Pancreas (tissue), 10 donors: ENCODE results near the gene SETD1A. TPM values are rescaled to one million over a fixed set of nuclear protein-coding genes. Genes with fewer than 3 reads are reported as not detected.

ENCODE experiments used
- ATAC-seq, 4 donors: fragments of 200-7000 bp; cut with Tn5 transposase; one replicate each; pipeline versions ENCODE4 v1.8.0 to v1.9.1; 2020; ENCODE audit warnings: mild to moderate bottlenecking in 4 of 4, moderate library complexity in 4 of 4
- DNase-seq, 6 donors: peaks; one replicate each; pipeline ENCODE4 v3.0.0-alpha.2; 2020
- FAIRE-seq: peaks from 2 replicates; lab custom pipeline; 2012; peaks lifted over from hg19 to GRCh38; lab: Jason Lieb, UNC
- H3K27ac ChIP-seq, 4 donors: fragments of 200-600 bp; sonication (generic); 1 replicate in 3 of 4; 2 replicates in 1 of 4; pipeline versions ENCODE4 v1.5.0 to v1.8.0; 2020
- H3K27me3 ChIP-seq, 4 donors: fragments of 200-600 bp; one replicate each; pipeline ENCODE4 v1.8.0; 2021
- H3K36me3 ChIP-seq, 3 donors: fragments of 200-600 bp; sonication (generic) in 1 of 3; one replicate each; pipeline versions ENCODE4 v1.5.0 to v1.8.0; 2020 to 2021
- H3K4me1 ChIP-seq, 3 donors: fragments of 200-600 bp; one replicate each; pipeline ENCODE4 v1.8.0; 2021
- H3K4me3 ChIP-seq, 4 donors: fragments of 200-600 bp; sonication (generic) in 2 of 4; one replicate each; pipeline versions ENCODE4 v1.5.0 to v1.8.0; 2020 to 2021
- H3K9me3 ChIP-seq, 4 donors: fragments of 200-600 bp; one replicate each; pipeline ENCODE4 v1.8.0; 2021
- WGBS, 2 donors: extraction: QIAGEN DNeasy Blood & Tissue Kit; methylation state at CpG; one replicate each; pipeline ENCODE4 v1.1.7; 2013; 5-methylcytosine and 5-hydroxymethylcytosine counted together
- intact Hi-C, 3 donors: fragments of 100-400 bp; cut with DNase I; formaldehyde crosslinking; loops; one replicate each; pipeline versions ENCODE4 v1.11.1 to v1.14.2; 2022
- polyA plus RNA-seq, 2 donors: library from polyadenylated mRNA; stranded (reverse); fragments of 200-250 nt; gene quantifications; one replicate each; pipeline ENCODE4 v1.2.3, GENCODE V29; 2013
- total RNA-seq, 6 donors: library from RNA; stranded (reverse); fragmentation: NEBNext Ultra II Directional in 4 of 6; extraction: Animal tissue kit (Norgen Biotek cat#: 25700) in 4 of 6; gene quantifications; one replicate each; pipeline versions ENCODE4 v1.2.1 to v1.2.4, GENCODE V29; 2021 to 2023
- TF ChIP-seq, protein P1 (sequence below), 4 donors: fragments of 200-600 bp; sonication (generic) in 3 of 4; IDR thresholded peaks; one replicate each; pipeline versions ENCODE4 v1.5.0 to v1.8.0; 2021; ENCODE audit warnings: antibody characterized with exemption in 4 of 4
- donor health status: healthy with polysubstance abuse.
- donor health status: DM: no; HTN: no; CAD: no; lungs with moderate emphysema.
- donor health status: DM: no; HTN: no; CAD: no.
- donor health status: control.
- donor health status: control.
- donor health status: Bipolar disorder and iron deficiency.
- donor health status: DM: yes; HTN: yes; CAD: no.
- donor health status: DM: no; HTN: no; CAD: no.
- donor health status: DM: no; HTN: no; CAD: no.
- donor health status: DM: yes; HTN: yes; CAD: no.

The SETD1A gene
- total and polyA plus RNA-seq, 8 donors: 6.5 to 17.9 (median 8.5) TPM

DNA sequence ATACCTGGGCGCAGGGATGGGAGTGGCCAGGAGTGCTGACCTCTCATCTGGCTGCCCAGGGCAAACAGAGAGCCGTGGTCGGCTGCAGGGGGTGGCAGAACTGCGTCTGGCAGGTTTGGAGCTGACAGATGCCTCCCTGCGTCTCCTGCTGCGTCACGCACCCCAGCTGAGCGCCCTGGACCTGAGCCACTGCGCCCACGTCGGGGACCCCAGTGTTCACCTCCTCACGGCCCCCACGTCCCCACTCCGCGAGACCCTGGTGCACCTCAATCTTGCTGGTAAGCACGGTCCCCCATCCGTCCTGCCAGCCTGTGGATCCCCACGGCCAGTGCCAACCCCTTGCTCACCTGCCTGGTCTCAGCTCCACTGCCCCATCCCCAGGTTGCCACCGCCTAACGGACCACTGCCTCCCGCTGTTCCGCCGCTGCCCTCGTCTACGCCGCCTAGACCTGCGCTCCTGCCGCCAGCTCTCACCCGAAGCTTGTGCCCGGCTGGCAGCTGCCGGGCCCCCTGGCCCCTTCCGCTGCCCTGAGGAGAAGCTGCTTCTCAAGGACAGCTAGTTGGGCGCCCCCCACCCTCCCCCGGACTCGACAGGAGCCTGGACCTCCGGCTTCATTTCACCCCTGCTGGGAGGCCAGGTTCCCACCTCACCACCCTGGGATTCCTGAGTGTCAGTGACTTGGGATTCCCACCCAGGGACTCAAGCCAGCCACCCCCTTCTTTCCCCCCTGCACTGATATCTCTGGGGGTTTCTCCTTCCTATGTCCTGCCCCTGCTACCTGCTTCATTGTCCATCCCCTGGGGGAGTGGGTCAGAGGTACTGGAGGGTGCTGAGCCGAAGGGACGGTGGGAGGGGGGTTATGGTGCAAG, 10.6 kb upstream of the SETD1A start:
- Histone ChIP-seq H3K27ac (no peak overlapping the region), H3K4me3 (no peak overlapping the region), H3K36me3 (no peaks in the 10 kb centered on the region), H3K4me1 (peaks cover 0 to 12% (median 4%) of the 10 kb centered on the region in 3 donors), H3K9me3 (no peaks in the 10 kb centered on the region), H3K27me3 (no peaks in the 10 kb centered on the region)
- ATAC-seq (no peak), FAIRE-seq (no peak), DNase-seq (peak in 4 of 6 donors; percentile 30 to 82 (median 60))
- TF ChIP-seq, protein P1, sequence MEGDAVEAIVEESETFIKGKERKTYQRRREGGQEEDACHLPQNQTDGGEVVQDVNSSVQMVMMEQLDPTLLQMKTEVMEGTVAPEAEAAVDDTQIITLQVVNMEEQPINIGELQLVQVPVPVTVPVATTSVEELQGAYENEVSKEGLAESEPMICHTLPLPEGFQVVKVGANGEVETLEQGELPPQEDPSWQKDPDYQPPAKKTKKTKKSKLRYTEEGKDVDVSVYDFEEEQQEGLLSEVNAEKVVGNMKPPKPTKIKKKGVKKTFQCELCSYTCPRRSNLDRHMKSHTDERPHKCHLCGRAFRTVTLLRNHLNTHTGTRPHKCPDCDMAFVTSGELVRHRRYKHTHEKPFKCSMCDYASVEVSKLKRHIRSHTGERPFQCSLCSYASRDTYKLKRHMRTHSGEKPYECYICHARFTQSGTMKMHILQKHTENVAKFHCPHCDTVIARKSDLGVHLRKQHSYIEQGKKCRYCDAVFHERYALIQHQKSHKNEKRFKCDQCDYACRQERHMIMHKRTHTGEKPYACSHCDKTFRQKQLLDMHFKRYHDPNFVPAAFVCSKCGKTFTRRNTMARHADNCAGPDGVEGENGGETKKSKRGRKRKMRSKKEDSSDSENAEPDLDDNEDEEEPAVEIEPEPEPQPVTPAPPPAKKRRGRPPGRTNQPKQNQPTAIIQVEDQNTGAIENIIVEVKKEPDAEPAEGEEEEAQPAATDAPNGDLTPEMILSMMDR (IDR thresholded peaks at IDR 0.05): no peak
- intact Hi-C loops: no loop called here
- 87 to 89% methylated on average over 35 to 38 of the region's 38 CpGs for whole genome bisulfite sequencing, 2 donors

DNA sequence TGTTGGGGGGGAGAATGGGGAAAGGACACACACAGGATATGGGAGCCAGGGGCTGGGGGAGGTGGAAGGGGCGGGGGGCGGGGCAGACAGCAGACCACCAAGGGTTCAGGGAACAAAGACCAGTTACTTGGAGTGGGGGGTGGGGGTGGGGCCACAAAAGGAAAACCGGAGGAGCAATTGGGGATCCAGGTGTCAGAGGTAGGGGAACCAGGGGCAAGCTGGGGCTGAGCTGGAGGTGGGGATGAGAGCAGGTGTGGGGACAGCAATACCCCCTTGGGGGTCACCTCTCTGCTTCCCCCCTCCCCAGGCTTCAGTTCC, 10.1 kb upstream of the SETD1A start:
- H3K4me1 ChIP-seq: peaks cover 0 to 7% (median 0%) of the 10 kb centered on the region in 3 donors
- no peak for FAIRE-seq

DNA sequence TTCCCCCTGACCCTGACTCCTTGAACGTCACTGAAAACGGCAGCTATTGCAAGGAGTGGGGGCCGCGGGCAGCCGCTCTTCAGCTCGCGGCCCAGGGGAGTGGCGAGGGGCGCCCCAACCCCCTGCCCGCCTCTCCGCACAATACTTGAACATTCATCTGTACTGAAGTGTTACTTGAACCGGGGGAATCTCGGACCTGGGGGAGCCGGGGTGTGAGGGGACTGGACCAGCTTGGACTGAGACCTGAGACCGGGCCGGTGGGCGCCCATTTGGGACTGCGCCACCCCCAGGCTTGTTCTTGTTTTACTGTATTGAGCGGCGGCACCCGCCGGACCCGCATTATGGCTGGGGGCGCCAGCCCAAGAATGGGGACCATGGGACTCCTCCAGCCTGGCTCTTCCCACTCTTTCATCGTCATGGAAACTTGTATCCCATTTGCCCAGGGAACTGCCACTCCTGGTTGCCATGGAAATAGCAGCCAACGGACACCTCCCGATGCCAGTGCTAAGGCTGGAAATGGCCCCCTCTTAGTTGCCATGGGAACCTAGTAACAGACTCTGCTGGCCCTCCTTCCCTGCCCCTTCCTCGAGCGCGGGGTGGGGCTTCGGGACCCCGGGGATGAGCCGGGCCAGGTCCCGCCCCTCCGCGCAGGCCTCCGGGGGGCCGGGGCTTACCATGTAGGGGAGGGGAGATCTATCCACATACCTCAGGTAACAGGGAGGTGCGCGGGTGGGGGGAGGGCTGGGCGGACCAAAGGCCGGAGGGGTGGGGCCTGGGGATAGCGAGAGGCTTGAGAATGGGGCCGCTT, 9.5 kb upstream of the SETD1A start:
- FAIRE-seq: no peak
- peak overlapping the region; percentile 61 to 91 (median 84) for H3K27ac ChIP-seq

More for the DNA sequence above, 10.1 kb upstream of the SETD1A start:
- no peaks in the 10 kb centered on the region for H3K9me3 ChIP-seq
- WGBS, 2 donors: 74 to 92% methylated on average over 2 to 3 of the region's 3 CpGs
- TF ChIP-seq, protein P1 (IDR thresholded peaks at IDR 0.05): no peak
- H3K4me3 ChIP-seq: no peak overlapping the region
- intact Hi-C loops: no loop called here
- peak overlapping the region in 1 of 4 donors; percentile 88 for H3K27ac ChIP-seq
- H3K27me3 ChIP-seq: no peaks in the 10 kb centered on the region
- no peak for ATAC-seq
- no peaks in the 10 kb centered on the region for H3K36me3 ChIP-seq
- no peak for DNase-seq

DNA sequence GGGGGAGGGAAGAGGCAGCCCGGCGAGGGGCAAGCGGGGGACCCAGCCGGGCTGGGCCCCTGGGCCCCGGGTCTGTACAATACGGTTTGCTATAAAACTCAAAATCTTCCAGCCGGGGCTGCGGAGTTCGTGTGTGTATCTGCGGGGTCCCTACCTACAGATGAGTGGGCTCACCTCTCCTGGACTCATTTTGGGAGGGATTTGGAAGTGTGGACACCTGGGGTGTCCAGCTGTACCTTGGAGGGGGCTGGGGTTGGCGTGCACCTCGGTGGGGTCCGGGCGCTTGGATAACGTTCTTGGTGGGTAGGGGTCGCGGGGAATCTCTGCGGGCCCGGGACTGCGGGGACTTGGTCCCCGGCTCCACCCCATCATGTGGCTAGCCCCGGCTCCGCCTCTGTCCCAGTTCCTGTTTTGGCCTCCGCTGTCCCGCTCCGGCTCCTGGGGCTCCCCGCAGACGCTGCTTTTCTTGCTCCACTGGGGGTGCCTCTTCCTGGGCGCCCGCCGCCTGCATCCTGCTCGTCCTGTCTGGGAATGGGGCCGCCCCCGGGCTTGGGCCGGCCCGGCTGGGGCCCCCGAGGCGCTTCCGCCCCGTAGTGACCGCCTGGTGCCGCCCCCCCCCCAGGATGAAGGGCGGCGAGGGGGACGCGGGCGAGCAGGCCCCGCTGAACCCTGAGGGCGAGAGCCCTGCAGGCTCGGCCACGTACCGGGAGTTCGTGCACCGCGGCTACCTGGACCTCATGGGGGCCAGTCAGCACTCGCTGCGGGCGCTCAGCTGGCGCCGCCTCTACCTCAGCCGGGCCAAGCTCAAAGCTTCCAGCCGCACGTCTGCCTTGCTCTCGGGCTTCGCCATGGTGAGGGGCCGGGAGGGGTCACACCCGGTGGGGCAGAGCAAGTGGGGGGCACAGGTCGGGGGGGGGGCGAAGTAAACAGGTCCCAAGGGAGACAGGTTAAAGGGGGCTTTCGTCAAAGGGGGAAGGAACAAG, 8.6 kb upstream of the SETD1A start, which contains the start of gene ORAI3:
Gene ORAI3 (plus strand): TSS at position 402 of the 983 bp plus-strand sequence. CDS start 222 bp downstream, at position 624.
- peak; percentile 61 to 91 (median 74) for DNase-seq
- Histone ChIP-seq H3K4me1 (peaks cover 0 to 7% (median 0%) of the 10 kb centered on the region in 3 donors), H3K9me3 (no peaks in the 10 kb centered on the region), H3K36me3 (no peaks in the 10 kb centered on the region), H3K27ac (peak within 1 kb of the TSS; percentile 61 to 91 (median 84)), H3K27me3 (no peaks in the 10 kb centered on the region), H3K4me3 (peak within 1 kb of the TSS; percentile 83 to 95 (median 91))
- no peak for FAIRE-seq
- TF ChIP-seq, protein P1 (IDR thresholded peaks at IDR 0.05): no peak
- intact Hi-C loops: no loop called here
- peak; percentile 72 to 76 (median 74) for ATAC-seq
- WGBS, 2 donors: 0% methylated on average over 45 to 69 of the region's 70 CpGs

More for the DNA sequence above, 9.5 kb upstream of the SETD1A start:
- 32 to 37% methylated on average over 41 to 44 of the region's 44 CpGs for WGBS, 2 donors
- TF ChIP-seq, protein P1 (IDR thresholded peaks at IDR 0.05): no peak
- H3K36me3 ChIP-seq: no peaks in the 10 kb centered on the region
- no peaks in the 10 kb centered on the region for H3K9me3 ChIP-seq
- DNase-seq: peak; percentile 81 to 93 (median 88)
- peak overlapping the region; percentile 83 to 95 (median 91) for H3K4me3 ChIP-seq
- intact Hi-C loops: no loop called here
- H3K27me3 ChIP-seq: no peaks in the 10 kb centered on the region
- peak; percentile 62 to 75 (median 71) for ATAC-seq
- peaks cover 0 to 7% (median 0%) of the 10 kb centered on the region in 3 donors for H3K4me1 ChIP-seq
